Measurements from ENCODE around the gene GLYATL1.

Gene GLYATL1

GRCh38 chr11:58927393-58928106 lies 11.7 kb upstream of the GLYATL1 start:
- DNase-seq = peak; percentile 64

DNA sequence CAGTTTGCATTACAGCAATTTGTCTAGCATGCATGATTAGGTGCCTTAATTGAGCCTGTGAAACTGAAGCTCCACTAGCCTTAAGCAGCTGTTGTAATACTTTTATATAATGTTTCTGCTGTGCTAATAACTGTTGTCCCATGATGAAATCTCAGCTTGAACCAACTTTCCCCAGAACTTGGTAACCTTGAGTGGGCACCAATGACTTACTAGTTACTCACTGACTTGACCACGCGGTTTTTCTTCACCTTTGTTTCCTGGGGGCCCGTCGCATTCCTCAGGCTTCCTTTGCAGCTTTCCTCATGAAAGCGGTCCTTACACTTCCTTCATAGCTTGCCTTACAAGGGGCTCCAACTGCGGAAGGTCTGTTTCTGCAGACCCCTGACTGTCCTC lies 11.2 kb upstream of the GLYATL1 start:
- peak; percentile 13 for DNase-seq

GRCh38 chr11:58928691-58929090 lies 10.6 kb upstream of the GLYATL1 start:
- DNase-seq = no peak

DNA sequence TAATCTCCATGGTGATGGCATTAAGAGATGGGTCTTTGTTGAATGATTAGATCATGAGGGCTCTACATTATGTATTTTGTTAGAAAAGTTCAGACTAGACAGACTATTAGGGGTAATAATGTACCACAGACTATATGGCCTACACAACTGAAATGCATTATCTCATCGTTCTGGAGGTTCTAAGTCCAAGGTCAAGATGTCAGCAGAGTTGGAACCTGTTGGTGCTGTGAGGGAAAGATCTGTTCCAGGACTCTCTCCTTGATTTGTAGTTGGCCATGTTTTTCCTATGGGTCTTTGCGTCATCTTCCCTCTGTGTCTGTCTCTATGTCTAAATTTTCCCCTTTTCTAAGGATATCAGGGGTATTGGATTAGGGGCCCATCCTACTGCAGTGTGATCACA lies 8.4 kb upstream of the GLYATL1 start:
- no peak for DNase-seq

GRCh38 chr11:58933661-58934060 lies 5.6 kb upstream of the GLYATL1 start:
- DNase-seq = no peak

- no peak for DNase-seq
Measured at GRCh38 chr11:58934945-58935513, 4.3 kb upstream of the GLYATL1 start.

GRCh38 chr11:58938398-58938797 lies 890 bp upstream of the GLYATL1 start:
- no peak for DNase-seq

- DNase-seq = no peak
Measured at GRCh38 chr11:58940028-58940427, 740 bp downstream of the GLYATL1 start.

- no peak for DNase-seq
Measured at GRCh38 chr11:58941838-58942237, 2.5 kb downstream of the GLYATL1 start.

DNA sequence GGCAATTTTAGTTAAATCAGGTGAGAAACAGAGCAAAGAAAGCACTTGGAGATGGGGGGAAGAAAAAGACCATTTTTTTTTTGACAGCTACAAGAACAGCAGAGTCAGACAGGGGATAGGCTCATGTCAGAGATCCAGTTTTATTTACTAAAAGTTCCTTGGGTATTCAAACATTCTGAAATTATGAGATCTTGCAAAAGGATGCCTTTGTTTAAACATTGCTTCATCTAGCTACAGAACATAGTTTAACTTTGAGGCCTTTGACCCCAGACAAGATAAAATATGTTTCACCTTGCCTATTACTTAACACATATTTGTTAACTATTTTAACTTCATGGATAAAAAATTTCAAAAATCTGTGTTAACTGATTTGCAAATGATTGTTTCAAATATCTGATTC lies 6.4 kb downstream of the GLYATL1 start:
- no peak for DNase-seq

DNA sequence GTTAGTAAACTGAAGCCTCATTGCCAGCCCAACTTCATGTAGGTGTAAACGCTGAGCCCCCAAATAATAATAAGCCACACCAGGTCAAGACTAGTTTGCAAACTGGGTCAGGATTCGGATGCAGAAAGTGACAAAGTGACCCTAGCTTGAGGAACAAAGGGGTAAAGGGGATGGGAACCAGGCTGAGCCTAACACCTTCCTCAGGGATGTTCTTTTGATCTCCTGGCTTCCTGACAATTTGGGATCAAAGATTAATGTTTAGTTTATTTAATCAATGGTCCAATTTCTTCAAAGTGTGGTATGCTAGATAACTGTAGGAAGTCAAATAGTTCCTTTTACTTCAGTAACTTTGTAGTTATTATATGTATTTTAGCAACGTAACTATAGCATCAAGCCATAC lies 9.9 kb downstream of the GLYATL1 start:
- DNase-seq = no peak

GRCh38 chr11:58957922-58958321 lies 18.6 kb downstream of the GLYATL1 start:
- no peak for DNase-seq

DNA sequence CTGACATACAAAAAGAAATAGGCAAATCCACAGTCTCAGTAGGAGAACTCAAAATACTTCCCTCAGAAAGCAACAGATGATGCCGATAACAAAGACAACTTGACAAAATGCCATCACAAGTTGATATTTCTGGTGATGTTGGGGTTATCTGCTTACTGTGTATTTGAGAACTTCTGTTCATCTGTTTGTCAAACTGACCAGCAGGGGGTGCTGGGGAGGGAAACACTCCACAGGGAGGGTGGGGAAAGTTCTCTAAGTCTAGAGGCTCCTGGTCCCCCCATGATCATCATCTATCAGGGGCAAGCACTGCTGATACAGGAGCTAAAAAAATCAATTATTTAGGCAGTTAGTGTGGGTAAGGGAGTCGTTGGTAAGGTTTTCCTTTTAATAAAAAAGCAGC lies 19.2 kb downstream of the GLYATL1 start:
- no peak for DNase-seq

- DNase-seq = peak; percentile 68
Measured at GRCh38 chr11:58963551-58964104, 24.3 kb downstream of the GLYATL1 start.

DNA sequence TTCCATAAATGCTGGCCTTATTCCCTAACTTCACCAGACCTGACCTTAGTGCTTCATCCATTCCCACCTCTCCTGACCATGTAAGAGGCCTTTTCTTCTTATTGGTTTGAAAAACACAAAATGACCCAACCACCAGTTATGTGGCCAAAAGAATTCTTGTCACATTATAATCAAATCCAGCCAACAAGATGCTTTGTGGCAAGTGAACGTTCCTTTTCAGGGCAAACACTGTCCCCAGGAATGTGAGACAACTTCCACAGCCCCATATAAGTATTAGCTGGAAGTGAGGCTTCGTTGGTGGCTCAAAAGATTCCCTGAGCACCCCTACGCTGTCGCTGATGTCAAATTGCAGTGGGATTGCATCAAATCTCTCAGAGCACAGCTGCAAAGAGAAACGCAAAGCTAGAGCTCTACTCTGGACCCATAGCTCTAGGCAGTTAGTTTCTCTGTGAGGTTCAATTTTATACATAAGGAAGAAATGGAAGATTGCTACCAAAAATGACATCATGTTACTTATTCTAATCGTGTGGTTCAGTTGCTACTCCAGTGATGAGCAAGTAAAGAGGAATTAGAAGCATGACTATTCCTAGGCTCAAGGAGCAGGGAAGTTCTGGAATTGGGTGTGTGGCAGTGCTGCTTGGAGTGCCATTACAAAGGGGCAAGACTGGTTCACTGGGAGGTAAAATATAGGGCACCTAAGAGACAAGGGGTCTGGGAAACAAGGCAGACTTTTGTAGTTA lies 26.1 kb downstream of the GLYATL1 start:
- DNase-seq = no peak

DNA sequence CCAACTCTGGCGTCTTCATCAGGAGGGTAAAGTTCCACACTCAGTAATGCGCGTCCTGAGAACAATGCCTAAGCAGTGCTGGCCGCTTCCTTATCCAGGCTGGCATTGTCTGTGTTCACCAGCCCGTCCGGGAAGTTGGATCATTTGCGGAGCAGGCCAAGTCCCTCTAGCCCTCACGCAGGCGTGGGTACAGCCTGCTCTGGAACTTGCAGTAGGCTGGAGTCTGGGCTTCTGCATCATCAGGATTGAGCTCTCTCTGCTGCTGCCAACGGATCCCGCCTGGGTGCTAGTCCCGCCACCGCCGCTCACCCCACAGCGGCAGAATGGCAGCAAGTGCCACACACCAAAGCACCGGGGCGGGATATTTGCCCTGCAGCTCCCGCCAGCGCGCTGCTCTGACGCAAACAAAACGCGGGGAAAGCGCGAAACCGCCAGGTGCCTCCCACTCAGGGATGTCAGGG lies 29.0 kb downstream of the GLYATL1 start:
- DNase-seq = peak; percentile 81

- no peak for DNase-seq
Measured at GRCh38 chr11:58977470-58977869, 38.2 kb downstream of the GLYATL1 start.

- DNase-seq = no peak
Measured at GRCh38 chr11:58979222-58979621, 39.9 kb downstream of the GLYATL1 start.

GRCh38 chr11:58980159-58980843 lies 41.0 kb downstream of the GLYATL1 start:
- no peak for DNase-seq

DNA sequence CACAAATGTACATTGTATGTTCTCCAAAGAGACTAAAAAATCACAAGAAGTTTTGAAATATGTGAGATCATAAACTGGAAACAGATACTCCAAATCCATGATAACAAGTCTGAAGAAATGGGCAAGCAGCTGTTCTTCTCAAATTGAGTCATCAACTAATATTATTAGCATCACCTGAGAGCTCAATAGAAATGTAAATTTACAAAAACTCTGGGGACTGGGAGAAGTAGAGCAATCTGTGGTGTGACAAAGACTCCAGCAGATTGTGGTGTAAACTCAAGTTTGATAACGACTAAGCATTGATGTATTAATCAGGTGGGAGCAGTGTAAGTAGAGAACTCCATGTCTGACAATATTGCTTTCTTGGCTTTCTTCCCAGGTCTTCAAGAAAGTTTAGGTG lies 53.2 kb downstream of the GLYATL1 start:
- no peak for DNase-seq

GRCh38 chr11:58994171-58994570 lies 54.9 kb downstream of the GLYATL1 start:
- DNase-seq = no peak

DNA sequence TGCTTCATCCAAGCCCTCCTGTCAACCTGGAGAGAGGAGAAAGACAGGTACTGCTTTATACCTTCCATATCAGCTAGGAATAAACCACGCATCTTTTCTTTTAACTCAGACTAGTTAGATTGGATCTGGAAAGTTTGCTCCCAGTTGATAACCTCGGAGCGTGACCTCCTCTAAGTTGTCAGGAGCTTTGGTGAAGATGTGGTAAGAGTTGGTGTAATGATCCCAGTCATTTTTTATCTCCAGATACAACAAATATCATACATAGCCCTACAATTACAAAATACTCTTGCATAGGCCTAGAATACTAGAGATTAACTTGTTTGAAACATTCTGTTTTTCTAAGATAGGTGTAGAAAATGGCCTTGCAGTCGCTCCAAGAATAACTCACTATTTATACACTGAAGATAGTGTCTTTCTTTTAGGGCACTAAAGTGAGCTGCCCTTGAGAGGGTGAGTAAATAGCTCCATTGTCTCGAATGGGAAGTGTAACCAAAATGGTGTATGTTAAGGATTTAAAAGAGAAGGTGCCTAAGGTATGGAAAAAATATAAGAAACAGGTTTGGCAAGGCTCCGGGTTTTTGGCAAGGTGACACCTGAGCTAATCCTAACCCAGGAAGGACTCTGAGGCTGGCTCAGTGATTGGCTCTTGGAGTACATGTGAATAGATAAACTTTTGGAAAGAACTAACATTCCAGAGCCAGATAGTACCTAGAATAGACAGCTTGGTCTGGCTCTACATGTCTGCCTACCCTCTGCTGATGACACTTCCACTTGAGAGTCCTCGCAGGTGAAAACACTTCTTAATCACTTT lies 59.4 kb downstream of the GLYATL1 start:
- no peak for DNase-seq
